ENCODE results near the gene SLC1A3. TPM values are rescaled to one million over a fixed set of nuclear protein-coding genes. Genes with fewer than 3 reads are reported as not detected.

The SLC1A3 gene
- total and polyA plus RNA-seq, 10 of the 15 experiments (the other 5 are each of a cell fraction or from before 2014, with no cell fraction given), result 0.23 to 4.4 (median 3.3) TPM

DNA sequence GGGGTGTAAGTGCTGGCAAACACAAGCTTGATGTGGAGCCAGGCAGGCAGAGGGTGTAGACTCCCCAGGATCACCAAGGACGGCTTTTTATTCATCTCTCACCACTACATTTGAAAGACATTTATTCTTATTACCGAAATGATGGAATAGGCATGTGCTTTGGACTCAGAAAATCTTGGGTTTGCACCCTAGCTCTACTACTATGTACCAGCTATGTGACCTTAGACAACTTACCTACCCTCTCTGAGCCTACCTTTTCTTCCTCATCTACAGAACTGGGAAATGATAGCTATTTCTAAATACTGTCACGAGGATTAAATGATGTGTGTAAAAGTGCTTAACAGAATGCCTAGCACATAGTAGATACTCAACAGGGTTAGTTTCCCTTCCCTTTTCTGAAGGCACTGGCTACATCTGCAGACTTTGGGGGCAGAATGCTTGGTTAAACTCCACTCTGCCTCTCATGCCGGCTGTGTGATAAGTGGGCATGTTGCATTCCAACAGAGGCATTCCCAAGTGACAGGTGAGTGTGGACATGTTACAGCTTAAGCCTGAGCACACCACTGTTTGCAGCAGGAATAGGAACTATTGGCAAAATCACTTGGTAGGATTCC lies 94.8 kb downstream of the SLC1A3 start (continued):
- TF ChIP-seq MEF2A (IDR thresholded peaks at IDR 0.05; ENCODE audit: insufficient read depth, low read depth, low read length) (0 out of 2 replicates have a peak, but pooled peaks have one; percentile 32), JUND (IDR thresholded peaks at IDR 0.05; ENCODE audit: low read depth, low read length) (no peak), NFXL1 (IDR thresholded peaks at IDR 0.05; ENCODE audit: borderline replicate concordance) (no peak), ZBED1 (IDR thresholded peaks at IDR 0.05; ENCODE audit: borderline replicate concordance) (no peak), FOXM1 (IDR thresholded peaks at IDR 0.05; ENCODE audit: low read depth, low read length) (no peak), ATF7 (IDR thresholded peaks at IDR 0.05; ENCODE audit: low read depth) (0 out of 2 replicates have a peak, but pooled peaks have one; percentile 33), ZSCAN29 (IDR thresholded peaks at IDR 0.05) (no peak), KLF5 (IDR thresholded peaks at IDR 0.05; ENCODE audit: partially characterized antibody) (no peak), EP300 (IDR thresholded peaks at IDR 0.05; ENCODE audit: borderline replicate concordance in 1 of 2, control insufficient read depth in 1 of 2, low read depth in 2 of 2, low read length in 2 of 2) (peak in 1 of 2 experiments; percentile 58; a peak in 2 of 4 replicates), CBX5 (IDR thresholded peaks at IDR 0.05; ENCODE audit: low read depth) (no peak), ETV6 (conservative IDR thresholded peaks at IDR 0.05 in 1 of 2, IDR thresholded peaks at IDR 0.05 in 1 of 2; ENCODE audit: borderline replicate concordance in 1 of 2, low read depth in 1 of 2) (no peak), KDM1A (IDR thresholded peaks at IDR 0.05; ENCODE audit: borderline replicate concordance) (no peak), NKRF (conservative IDR thresholded peaks at IDR 0.05) (no peak), NBN (IDR thresholded peaks at IDR 0.05) (0 out of 2 replicates have a peak, but pooled peaks have one; percentile 18), NR2F1 (conservative IDR thresholded peaks at IDR 0.05) (no peak), CREM (IDR thresholded peaks at IDR 0.05; ENCODE audit: low read depth) (peak; percentile 27; the same call in 1 of the 2 replicates), STAT1 (conservative IDR thresholded peaks at IDR 0.05) (no peak), MXI1 (IDR thresholded peaks at IDR 0.05; ENCODE audit: low read depth, low read length) (no peak), CBFB (IDR thresholded peaks at IDR 0.05; ENCODE audit: low read depth) (no peak), NR2C2 (IDR thresholded peaks at IDR 0.05; ENCODE audit: borderline replicate concordance, control insufficient read depth, insufficient read length, low read depth) (no peak)
- TF ChIP-seq, protein P1, sequence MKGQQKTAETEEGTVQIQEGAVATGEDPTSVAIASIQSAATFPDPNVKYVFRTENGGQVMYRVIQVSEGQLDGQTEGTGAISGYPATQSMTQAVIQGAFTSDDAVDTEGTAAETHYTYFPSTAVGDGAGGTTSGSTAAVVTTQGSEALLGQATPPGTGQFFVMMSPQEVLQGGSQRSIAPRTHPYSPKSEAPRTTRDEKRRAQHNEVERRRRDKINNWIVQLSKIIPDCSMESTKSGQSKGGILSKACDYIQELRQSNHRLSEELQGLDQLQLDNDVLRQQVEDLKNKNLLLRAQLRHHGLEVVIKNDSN (IDR thresholded peaks at IDR 0.05; ENCODE audit: borderline replicate concordance, extremely low read length, insufficient read depth, low read depth, low read length), result no peak
- TF ChIP-seq, protein P2, sequence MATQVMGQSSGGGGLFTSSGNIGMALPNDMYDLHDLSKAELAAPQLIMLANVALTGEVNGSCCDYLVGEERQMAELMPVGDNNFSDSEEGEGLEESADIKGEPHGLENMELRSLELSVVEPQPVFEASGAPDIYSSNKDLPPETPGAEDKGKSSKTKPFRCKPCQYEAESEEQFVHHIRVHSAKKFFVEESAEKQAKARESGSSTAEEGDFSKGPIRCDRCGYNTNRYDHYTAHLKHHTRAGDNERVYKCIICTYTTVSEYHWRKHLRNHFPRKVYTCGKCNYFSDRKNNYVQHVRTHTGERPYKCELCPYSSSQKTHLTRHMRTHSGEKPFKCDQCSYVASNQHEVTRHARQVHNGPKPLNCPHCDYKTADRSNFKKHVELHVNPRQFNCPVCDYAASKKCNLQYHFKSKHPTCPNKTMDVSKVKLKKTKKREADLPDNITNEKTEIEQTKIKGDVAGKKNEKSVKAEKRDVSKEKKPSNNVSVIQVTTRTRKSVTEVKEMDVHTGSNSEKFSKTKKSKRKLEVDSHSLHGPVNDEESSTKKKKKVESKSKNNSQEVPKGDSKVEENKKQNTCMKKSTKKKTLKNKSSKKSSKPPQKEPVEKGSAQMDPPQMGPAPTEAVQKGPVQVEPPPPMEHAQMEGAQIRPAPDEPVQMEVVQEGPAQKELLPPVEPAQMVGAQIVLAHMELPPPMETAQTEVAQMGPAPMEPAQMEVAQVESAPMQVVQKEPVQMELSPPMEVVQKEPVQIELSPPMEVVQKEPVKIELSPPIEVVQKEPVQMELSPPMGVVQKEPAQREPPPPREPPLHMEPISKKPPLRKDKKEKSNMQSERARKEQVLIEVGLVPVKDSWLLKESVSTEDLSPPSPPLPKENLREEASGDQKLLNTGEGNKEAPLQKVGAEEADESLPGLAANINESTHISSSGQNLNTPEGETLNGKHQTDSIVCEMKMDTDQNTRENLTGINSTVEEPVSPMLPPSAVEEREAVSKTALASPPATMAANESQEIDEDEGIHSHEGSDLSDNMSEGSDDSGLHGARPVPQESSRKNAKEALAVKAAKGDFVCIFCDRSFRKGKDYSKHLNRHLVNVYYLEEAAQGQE (IDR thresholded peaks at IDR 0.05; ENCODE audit: low read depth, low read length), result no peak
- TF ChIP-seq, protein P3, sequence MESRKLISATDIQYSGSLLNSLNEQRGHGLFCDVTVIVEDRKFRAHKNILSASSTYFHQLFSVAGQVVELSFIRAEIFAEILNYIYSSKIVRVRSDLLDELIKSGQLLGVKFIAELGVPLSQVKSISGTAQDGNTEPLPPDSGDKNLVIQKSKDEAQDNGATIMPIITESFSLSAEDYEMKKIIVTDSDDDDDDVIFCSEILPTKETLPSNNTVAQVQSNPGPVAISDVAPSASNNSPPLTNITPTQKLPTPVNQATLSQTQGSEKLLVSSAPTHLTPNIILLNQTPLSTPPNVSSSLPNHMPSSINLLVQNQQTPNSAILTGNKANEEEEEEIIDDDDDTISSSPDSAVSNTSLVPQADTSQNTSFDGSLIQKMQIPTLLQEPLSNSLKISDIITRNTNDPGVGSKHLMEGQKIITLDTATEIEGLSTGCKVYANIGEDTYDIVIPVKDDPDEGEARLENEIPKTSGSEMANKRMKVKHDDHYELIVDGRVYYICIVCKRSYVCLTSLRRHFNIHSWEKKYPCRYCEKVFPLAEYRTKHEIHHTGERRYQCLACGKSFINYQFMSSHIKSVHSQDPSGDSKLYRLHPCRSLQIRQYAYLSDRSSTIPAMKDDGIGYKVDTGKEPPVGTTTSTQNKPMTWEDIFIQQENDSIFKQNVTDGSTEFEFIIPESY (IDR thresholded peaks at IDR 0.05), result no peak
